ENCODE data around the gene VIPAS39.

The VIPAS39 gene

GRCh38 chr14:77406086-77406485 is 51.3 kb downstream of the VIPAS39 start:
- DNase-seq (ENCODE audit: low spot score) = no peak

- DNase-seq (ENCODE audit: low spot score) = no peak
These were observed 53.6 kb downstream of the VIPAS39 start for GRCh38 chr14:77403768-77404167.

GRCh38 chr14:77400216-77400615 is 57.2 kb downstream of the VIPAS39 start:
- no peak for DNase-seq (ENCODE audit: low spot score)

DNA sequence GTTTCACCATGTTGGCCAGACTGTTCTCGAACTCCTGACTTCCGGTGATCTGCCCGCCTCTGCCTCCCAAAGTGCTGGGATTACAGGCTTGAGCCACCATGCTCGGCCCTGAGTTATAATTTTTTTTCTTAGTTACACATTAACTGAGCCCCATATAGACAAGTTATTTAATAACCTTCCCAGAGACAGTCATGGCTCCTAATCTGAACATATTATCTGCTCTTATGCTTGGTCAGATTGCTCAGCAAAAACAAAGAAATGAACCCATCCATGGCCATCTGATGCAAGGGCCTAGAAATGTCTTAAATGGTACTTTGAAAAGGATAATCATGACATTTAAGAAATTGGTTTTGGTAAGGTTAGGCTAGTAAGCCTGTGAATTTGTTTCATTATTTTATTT is 67.2 kb downstream of the VIPAS39 start:
- no peak for DNase-seq (ENCODE audit: low spot score)

DNA sequence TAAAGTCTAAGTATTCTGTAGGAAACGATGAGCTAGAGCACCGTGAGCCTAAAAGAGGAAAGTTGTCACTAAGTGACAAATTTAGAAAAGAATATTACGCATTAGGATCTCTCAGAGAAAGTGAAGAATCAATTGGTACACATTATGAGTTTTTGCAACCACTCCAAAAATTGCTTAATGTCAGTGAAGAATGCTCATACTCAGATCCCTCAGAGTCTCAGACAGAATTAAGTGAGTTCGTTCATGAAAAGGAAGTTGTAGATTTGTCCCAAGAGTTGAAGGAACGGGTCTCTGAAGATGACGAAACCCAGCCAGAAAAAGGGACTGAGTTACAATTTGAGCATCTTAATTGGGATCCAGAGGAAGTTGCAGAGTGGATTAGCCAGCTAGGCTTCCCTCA is 78.7 kb downstream of the VIPAS39 start:
- no peak for DNase-seq (ENCODE audit: low spot score)

DNA sequence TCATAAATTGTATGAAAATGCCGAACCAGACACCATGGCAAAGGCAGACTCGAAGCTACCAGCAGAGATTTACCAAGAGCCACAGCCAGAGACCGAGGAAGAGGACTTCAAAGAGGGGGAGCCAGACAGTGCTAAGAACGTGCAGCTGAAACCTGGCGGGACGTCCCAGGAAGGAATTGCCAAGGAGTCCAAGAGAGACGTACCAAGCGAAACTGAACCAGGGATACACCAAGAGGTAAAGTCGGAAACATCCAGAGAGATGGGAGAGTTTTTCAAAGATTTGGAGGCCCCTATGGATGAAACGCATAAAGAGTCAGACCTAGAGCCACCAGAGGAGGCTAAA is 79.9 kb downstream of the VIPAS39 start:
- DNase-seq (ENCODE audit: low spot score) = no peak

- peak; percentile 84 for DNase-seq (ENCODE audit: low spot score)
These were observed 80.5 kb downstream of the VIPAS39 start, which contains the start of the genes SAMD15 and TMED8 for GRCh38 chr14:77376771-77377501. SAMD15 (plus strand) TSS chr14:77377379; CDS start chr14:77377419, 40 bp downstream. TMED8 (minus strand) TSS chr14:77377094; CDS start chr14:77377053, 41 bp downstream.
